HEK293 (cell line): Measurements from ENCODE around the gene TRIM75.

ENCODE experiments used
- CTCF ChIA-PET: fragments of 350-600 bp; formaldehyde crosslinking; extraction: SDS; loops from one replicate; lab custom pipeline; 2021; ENCODE audit warnings: antibody characterized with exemption; lab: Yijun Ruan, JAX
- POLR2A ChIA-PET: fragments of 300-600 bp; formaldehyde crosslinking; extraction: SDS; loops from one replicate; lab custom pipeline; 2020; ENCODE audit warnings: antibody characterized with exemption, inconsistent platforms; lab: Yijun Ruan, JAX
- H3K27ac ChIP-seq: fragments of 200-500 bp; sonication (Bioruptor generic); 2 replicates; pipeline ENCODE4 v1.5.1; 2014; ENCODE audit warnings: low read depth, low read length, control low read depth, inconsistent platforms; ENCODE audit errors: extremely low read depth
- H3K36me3 ChIP-seq, 2 experiments: fragments of 200-500 bp in 1 of 2; sonication (Bioruptor generic) in 1 of 2; 1 replicate in 1 of 2; 2 replicates in 1 of 2; pipeline ENCODE4 v1.5.1; 2014 to 2017; ENCODE audit warnings: inconsistent platforms in 2 of 2, low read length in 2 of 2; ENCODE audit not compliant: control insufficient read depth in 2 of 2, insufficient read depth in 1 of 2
- H3K4me1 ChIP-seq: fragments of 200-500 bp; sonication (Bioruptor generic); 2 replicates; pipeline ENCODE4 v1.5.1; 2014; ENCODE audit warnings: mild to moderate bottlenecking, low read length, inconsistent platforms; ENCODE audit not compliant: control insufficient read depth, insufficient read depth
- H3K4me3 ChIP-seq: 2 replicates; pipeline ENCODE4 v1.5.1; 2011; ENCODE audit warnings: low read depth, mild to moderate bottlenecking, control low read depth, low read length, moderate library complexity
- H3K9me3 ChIP-seq: fragments of 200-500 bp; sonication (Bioruptor generic); 2 replicates; pipeline ENCODE4 v1.5.1; 2014; ENCODE audit warnings: low read depth, low read length, inconsistent platforms; ENCODE audit not compliant: control insufficient read depth, insufficient read depth
- HOXC10 ChIP-seq: sonication (generic); formaldehyde crosslinking; IDR thresholded peaks from 2 replicates; pipeline ENCODE4 v1.8.1; 2023; ENCODE audit warnings: mild to moderate bottlenecking, missing genetic modification reagents
- KLF7 ChIP-seq: fragments of 450-650 bp; formaldehyde crosslinking; IDR thresholded peaks from 2 replicates; pipeline ENCODE4 v1.5.1; 2016; ENCODE audit warnings: missing biosample characterization, missing genetic modification characterization, borderline replicate concordance
- PRDM6 ChIP-seq: fragments of 450-650 bp; formaldehyde crosslinking; IDR thresholded peaks from 2 replicates; pipeline ENCODE4 v1.5.1; 2017; ENCODE audit warnings: missing biosample characterization, missing genetic modification characterization
- SCRT1 ChIP-seq: fragments of 450-650 bp; formaldehyde crosslinking; IDR thresholded peaks from 2 replicates; pipeline ENCODE4 v1.5.1; 2016; ENCODE audit warnings: missing biosample characterization, missing genetic modification characterization, borderline replicate concordance
- SCRT2 ChIP-seq: fragments of 450-650 bp; formaldehyde crosslinking; IDR thresholded peaks from 2 replicates; pipeline ENCODE4 v1.5.1; 2016; ENCODE audit warnings: missing biosample characterization, missing genetic modification characterization
- ZBTB17 ChIP-seq: fragments of 450-650 bp; formaldehyde crosslinking; IDR thresholded peaks from 2 replicates; pipeline ENCODE4 v1.5.1; 2016; ENCODE audit warnings: missing biosample characterization, missing genetic modification characterization
- ZBTB49 ChIP-seq: fragments of 450-650 bp; formaldehyde crosslinking; IDR thresholded peaks from 2 replicates; pipeline ENCODE4 v1.5.1; 2016; ENCODE audit warnings: missing biosample characterization, missing genetic modification characterization, low read depth
- ZFP41 ChIP-seq: fragments of 450-650 bp; formaldehyde crosslinking; IDR thresholded peaks from 2 replicates; pipeline ENCODE4 v1.5.1; 2016; ENCODE audit warnings: missing biosample characterization, missing genetic modification characterization, borderline replicate concordance
- ZNF114 ChIP-seq: fragments of 450-650 bp; formaldehyde crosslinking; IDR thresholded peaks from 2 replicates; pipeline ENCODE4 v1.5.0; 2017; ENCODE audit warnings: missing biosample characterization, missing genetic modification characterization
- ZNF140 ChIP-seq: fragments of 450-650 bp; formaldehyde crosslinking; IDR thresholded peaks from 2 replicates; pipeline ENCODE4 v1.5.1; 2016; ENCODE audit warnings: missing biosample characterization, missing genetic modification characterization
- ZNF148 ChIP-seq: fragments of 450-650 bp; formaldehyde crosslinking; IDR thresholded peaks from 2 replicates; pipeline ENCODE4 v1.5.0; 2017; ENCODE audit warnings: missing biosample characterization, missing genetic modification characterization, borderline replicate concordance
- ZNF223 ChIP-seq: fragments of 450-650 bp; formaldehyde crosslinking; IDR thresholded peaks from 2 replicates; pipeline ENCODE4 v1.5.1; 2016; ENCODE audit warnings: missing biosample characterization, missing genetic modification characterization
- ZNF544 ChIP-seq: fragments of 450-650 bp; formaldehyde crosslinking; IDR thresholded peaks from 2 replicates; pipeline ENCODE4 v1.5.0; 2017; ENCODE audit warnings: missing biosample characterization, missing genetic modification characterization
- ZNF621 ChIP-seq: fragments of 450-650 bp; formaldehyde crosslinking; IDR thresholded peaks from 2 replicates; pipeline ENCODE4 v1.5.1; 2017; ENCODE audit warnings: missing biosample characterization, missing genetic modification characterization
- ZNF654 ChIP-seq: fragments of 450-650 bp; formaldehyde crosslinking; IDR thresholded peaks from 2 replicates; pipeline ENCODE4 v1.5.1; 2016; ENCODE audit warnings: low read depth, missing biosample characterization, missing genetic modification characterization
- ZNF677 ChIP-seq: fragments of 450-650 bp; IDR thresholded peaks from 2 replicates; pipeline ENCODE4 v1.5.0; 2018; ENCODE audit warnings: missing biosample characterization, mild to moderate bottlenecking, missing genetic modification characterization, moderate library complexity
- ZNF701 ChIP-seq: fragments of 450-650 bp; formaldehyde crosslinking; IDR thresholded peaks from 2 replicates; pipeline ENCODE4 v1.5.1; 2016; ENCODE audit warnings: missing biosample characterization, missing genetic modification characterization

The TRIM75 gene

GRCh38 chr4:165095291-165095690 is 41.6 kb downstream of the TRIM75 start:
- Histone ChIP-seq H3K36me3 (peaks cover 9 to 15% of the 10 kb centered on the region in 2 experiments; a peak in 2 of 3 replicates), H3K4me3 (no peak overlapping the region), H3K27ac (no peak overlapping the region), H3K9me3 (no peaks in the 10 kb centered on the region), H3K4me1 (no peaks in the 10 kb centered on the region)
- CTCF ChIA-PET, result no interaction called here
- TF ChIP-seq ZBTB49 (tag by site-specific recombination), result no peak
- TF ChIP-seq PRDM6, result no peak
- no peak for TF ChIP-seq ZNF677 (tag by site-specific recombination)
- no peak for TF ChIP-seq KLF7 (tag by site-specific recombination)
- TF ChIP-seq ZNF148 (tag by site-specific recombination), result no peak
- no peak for TF ChIP-seq ZNF140 (tag by site-specific recombination)
- TF ChIP-seq ZBTB17 (tag by site-specific recombination), result no peak
- no peak for TF ChIP-seq ZNF223 (tag by site-specific recombination)
- no peak for TF ChIP-seq ZNF701 (tag by site-specific recombination)
- no peak for TF ChIP-seq ZNF114 (tag by site-specific recombination)
- no peak for TF ChIP-seq ZFP41 (tag by site-specific recombination)
- no peak for TF ChIP-seq SCRT2 (tag by site-specific recombination)
- no peak for TF ChIP-seq ZNF621 (tag by site-specific recombination)
- POLR2A ChIA-PET, result no interaction called here

- peaks cover 9 to 26% of the 10 kb centered on the region in 2 experiments; a peak in 2 of 3 replicates for H3K36me3 ChIP-seq
- ChIA-PET CTCF (interaction anchor here (0.6 to 2.2 kb wide), 10 partner anchors 10 to 934 kb away, joined by 3 to 15 read pairs (median 4); no protein-coding TSS in a partner anchor), POLR2A (interaction anchor here (1.5 kb wide), 1 partner anchor 17 kb away, joined by 5 read pairs; the partner anchor contains the start of gene TMEM192)
- no peak overlapping the region for H3K27ac ChIP-seq
- H3K9me3 ChIP-seq, result no peaks in the 10 kb centered on the region
- H3K4me3 ChIP-seq, result no peak overlapping the region
- TF ChIP-seq HOXC10 (CRISPR knock-in tag), result no peak
- TF ChIP-seq ZNF654 (tag by site-specific recombination), result peak; percentile 59
- TF ChIP-seq ZNF544, result no peak
- no peaks in the 10 kb centered on the region for H3K4me1 ChIP-seq
Observed at GRCh38 chr4:165096776-165097175, 43.1 kb downstream of the TRIM75 start.

GRCh38 chr4:165101641-165102040 is 48.0 kb downstream of the TRIM75 start:
- CTCF ChIA-PET, result no interaction called here
- Histone ChIP-seq H3K4me3 (no peak overlapping the region), H3K36me3 (peaks cover 9 to 30% of the 10 kb centered on the region in 2 experiments; a peak in 2 of 3 replicates), H3K27ac (no peak overlapping the region), H3K4me1 (no peaks in the 10 kb centered on the region), H3K9me3 (no peaks in the 10 kb centered on the region)
- no peak for TF ChIP-seq SCRT1 (tag by site-specific recombination)
- POLR2A ChIA-PET, result no interaction called here
